H9 (cell line): ENCODE results near the gene GSK3A. TPM values are rescaled to one million over a fixed set of nuclear protein-coding genes. Genes with fewer than 3 reads are reported as not detected.
A peak's percentile ranks its signal among the peaks of the same experiment; 100 is the strongest.

ENCODE experiments used
- DNase-seq: peaks from one replicate; pipeline ENCODE4 v3.0.0-alpha.2; 2017
- H2AFZ ChIP-seq: one replicate; pipeline ENCODE4 v1.6.1; 2013; ENCODE audit warnings: mild to moderate bottlenecking, low read length, control low read depth, moderate library complexity
- H2AK5ac ChIP-seq: 2 replicates; pipeline ENCODE4 v1.6.1; 2013; ENCODE audit warnings: low read length, control low read depth, mixed read lengths; ENCODE audit not compliant: insufficient read length
- H2BK120ac ChIP-seq: one replicate; pipeline ENCODE4 v1.6.1; 2013; ENCODE audit warnings: low read depth, mild to moderate bottlenecking, low read length, control low read depth, inconsistent platforms; ENCODE audit not compliant: poor library complexity, severe bottlenecking
- H2BK12ac ChIP-seq: 2 replicates; pipeline ENCODE4 v1.6.1; 2013; ENCODE audit warnings: low read length, control low read depth, mixed read lengths, low read depth; ENCODE audit not compliant: insufficient read length
- H2BK15ac ChIP-seq: 2 replicates; pipeline ENCODE4 v1.6.1; 2013; ENCODE audit warnings: low read depth, low read length, control low read depth
- H2BK20ac ChIP-seq: one replicate; pipeline ENCODE4 v1.6.1; 2013; ENCODE audit warnings: low read depth, mild to moderate bottlenecking, low read length, control low read depth, inconsistent platforms; ENCODE audit not compliant: poor library complexity, severe bottlenecking
- H2BK5ac ChIP-seq: 2 replicates; pipeline ENCODE4 v1.6.1; 2013; ENCODE audit warnings: low read length, control low read depth, mixed read lengths; ENCODE audit not compliant: insufficient read length
- H3K14ac ChIP-seq: 2 replicates; pipeline ENCODE4 v1.6.1; 2013; ENCODE audit warnings: low read length, control low read depth; ENCODE audit not compliant: insufficient read depth
- H3K18ac ChIP-seq: 2 replicates; pipeline ENCODE4 v1.6.1; 2013; ENCODE audit warnings: low read depth, mild to moderate bottlenecking, mixed read lengths, low read length, control low read depth; ENCODE audit not compliant: insufficient read length
- H3K23ac ChIP-seq: 2 replicates; pipeline ENCODE4 v1.6.1; 2013; ENCODE audit warnings: low read length, control low read depth, mixed read lengths, low read depth; ENCODE audit not compliant: insufficient read length
- H3K23me2 ChIP-seq: 2 replicates; pipeline ENCODE4 v1.6.1; 2013; ENCODE audit warnings: low read depth, mild to moderate bottlenecking, mixed read lengths, low read length, control low read depth; ENCODE audit not compliant: insufficient read length, poor library complexity, severe bottlenecking
- H3K27ac ChIP-seq: 2 replicates; pipeline ENCODE4 v1.5.1; 2013; ENCODE audit warnings: low read length, control low read depth, mixed read lengths, low read depth; ENCODE audit not compliant: insufficient read length
- H3K27me3 ChIP-seq: 2 replicates; pipeline ENCODE4 v1.6.1; 2013; ENCODE audit warnings: low read length, control low read depth, inconsistent platforms; ENCODE audit not compliant: insufficient read depth
- H3K4ac ChIP-seq: 2 replicates; pipeline ENCODE4 v1.6.1; 2013; ENCODE audit warnings: low read depth, mild to moderate bottlenecking, control low read depth, inconsistent platforms, low read length, moderate library complexity
- H3K4me1 ChIP-seq: 2 replicates; pipeline ENCODE4 v1.6.1; 2013; ENCODE audit warnings: low read length, control low read depth, inconsistent platforms; ENCODE audit not compliant: insufficient read depth
- H3K4me2 ChIP-seq: 2 replicates; pipeline ENCODE4 v1.6.1; 2013; ENCODE audit warnings: low read length, control low read depth, mixed read lengths; ENCODE audit not compliant: insufficient read length, insufficient read depth
- H3K56ac ChIP-seq: 2 replicates; pipeline ENCODE4 v1.6.1; 2013; ENCODE audit warnings: low read depth, mild to moderate bottlenecking, mixed read lengths, low read length, control low read depth; ENCODE audit not compliant: insufficient read length
- H3K79me1 ChIP-seq: 2 replicates; pipeline ENCODE4 v1.6.1; 2013; ENCODE audit warnings: low read depth, mild to moderate bottlenecking, moderate library complexity, low read length, control low read depth, inconsistent platforms; ENCODE audit not compliant: insufficient read depth, poor library complexity, severe bottlenecking
- H3K79me2 ChIP-seq: 2 replicates; pipeline ENCODE4 v1.6.1; 2013; ENCODE audit warnings: low read length, control low read depth, inconsistent platforms; ENCODE audit not compliant: insufficient read depth
- H3K9ac ChIP-seq: 2 replicates; pipeline ENCODE4 v1.6.1; 2013; ENCODE audit warnings: low read length, control low read depth, mixed read lengths; ENCODE audit not compliant: insufficient read length; ENCODE audit errors: extremely low read depth
- H3K9me3 ChIP-seq: one replicate; pipeline ENCODE4 v1.6.1; 2013; ENCODE audit warnings: low read depth, low read length, inconsistent platforms; ENCODE audit not compliant: control insufficient read depth
- H3T11ph ChIP-seq: one replicate; pipeline ENCODE4 v1.6.1; 2013; ENCODE audit warnings: mild to moderate bottlenecking, low read length, control low read depth, inconsistent platforms
- H4K20me1 ChIP-seq: one replicate; pipeline ENCODE4 v1.6.1; 2013; ENCODE audit not compliant: control insufficient read depth, insufficient read length, insufficient read depth
- H4K5ac ChIP-seq: 2 replicates; pipeline ENCODE4 v1.6.1; 2013; ENCODE audit warnings: low read depth, mild to moderate bottlenecking, mixed read lengths, low read length, control low read depth; ENCODE audit not compliant: insufficient read length
- H4K8ac ChIP-seq: replicated peaks from 2 replicates; pipeline ENCODE4 v1.6.1; 2013; ENCODE audit warnings: low read length, control low read depth, mixed read lengths, low read depth; ENCODE audit not compliant: insufficient read length
- H4K91ac ChIP-seq: 2 replicates; pipeline ENCODE4 v1.6.1; 2013; ENCODE audit warnings: low read depth, mild to moderate bottlenecking, moderate library complexity, mixed read lengths, low read length, control low read depth; ENCODE audit not compliant: insufficient read length
- H3K27ac Mint-ChIP-seq, 3 experiments: 2 replicates in 2 of 3; 3 replicates in 1 of 3; pipeline ENCODE4 v1.8.0; 2020 to 2021; ENCODE audit warnings: mixed read lengths in 3 of 3, mild to moderate bottlenecking in 1 of 3, moderate library complexity in 1 of 3
- H3K27me3 Mint-ChIP-seq: 2 replicates; pipeline ENCODE4 v1.8.0; 2021; ENCODE audit warnings: low read depth, mild to moderate bottlenecking, moderate library complexity, mixed read lengths
- H3K36me3 Mint-ChIP-seq, 3 experiments: 2 replicates in 2 of 3; 3 replicates in 1 of 3; pipeline ENCODE4 v1.8.0; 2020 to 2021; ENCODE audit warnings: low read depth in 3 of 3, mixed read lengths in 3 of 3; ENCODE audit not compliant: insufficient read depth in 1 of 3
- H3K4me1 Mint-ChIP-seq, 2 experiments: 2 replicates each; pipeline ENCODE4 v1.8.0; 2020; ENCODE audit warnings: mixed read lengths in 2 of 2
- H3K4me3 Mint-ChIP-seq, 2 experiments: 2 replicates in 1 of 2; 3 replicates in 1 of 2; pipeline ENCODE4 v1.8.0; 2020 to 2021; ENCODE audit warnings: mild to moderate bottlenecking in 2 of 2, mixed read lengths in 2 of 2, moderate library complexity in 1 of 2
- H3K9me3 Mint-ChIP-seq, 2 experiments: 2 replicates in 1 of 2; 3 replicates in 1 of 2; pipeline ENCODE4 v1.8.0; 2020; ENCODE audit warnings: mild to moderate bottlenecking in 2 of 2, mixed read lengths in 2 of 2, moderate library complexity in 1 of 2
- CTCF ChIP-seq: fragments of 200-600 bp; sonication (generic); conservative IDR thresholded peaks from 3 replicates; pipeline ENCODE4 v1.8.0; 2021; ENCODE audit warnings: antibody characterized with exemption, mild to moderate bottlenecking
- WGBS: extraction: QIAGEN DNeasy Blood & Tissue Kit; methylation state at CpG from one replicate; pipeline ENCODE4 v1.1.7; 2013; ENCODE audit warnings: missing lambda C conversion rate, low lambda C conversion rate, mixed read lengths; ENCODE audit not compliant: insufficient read length; ENCODE audit errors: extremely low coverage; 5-methylcytosine and 5-hydroxymethylcytosine counted together
- total RNA-seq: library from RNA; stranded (reverse); gene quantifications from 2 replicates; pipeline ENCODE4 v1.2.1, GENCODE V29; 2021

GSK3A gene
- total RNA-seq, 1 experiment from 2014 or later = 52.4 TPM

GRCh38 chr19:42212886-42213285 is 29.5 kb downstream of the GSK3A start:
- no peak overlapping the region for H2BK15ac ChIP-seq
- no peaks in the 10 kb centered on the region for H3K4me1 ChIP-seq
- H3K23me2 ChIP-seq = peaks cover 4% of the 10 kb centered on the region
- H3K4ac ChIP-seq = no peak overlapping the region
- no peak overlapping the region for H3K14ac ChIP-seq
- H4K5ac ChIP-seq = no peak overlapping the region
- no peak overlapping the region for H2BK5ac ChIP-seq
- H2BK12ac ChIP-seq = no peak overlapping the region
- H3K4me1 Mint-ChIP-seq = peaks cover 14% of the 10 kb centered on the region in 2 experiments
- no peak overlapping the region for H3K27ac ChIP-seq
- H3K4me3 Mint-ChIP-seq = no peak overlapping the region
- H3K23ac ChIP-seq = no peak overlapping the region
- H3K27ac Mint-ChIP-seq = peak overlapping the region in 1 of 3 experiments; percentile 6; a peak in 1 of 7 replicates
- DNase-seq = no peak
- no peak overlapping the region for H2BK20ac ChIP-seq
- H4K91ac ChIP-seq = no peak overlapping the region
- H4K8ac ChIP-seq = no peak overlapping the region
- no peak overlapping the region for H3K56ac ChIP-seq
- no peak overlapping the region for H2BK120ac ChIP-seq
- H2AFZ ChIP-seq = no peak overlapping the region
- H3K9ac ChIP-seq = no peak overlapping the region
- peaks cover 13% of the 10 kb centered on the region; the same call in 1 of the 2 replicates for H3K79me2 ChIP-seq
- H3K36me3 Mint-ChIP-seq = peaks cover 40 to 59% (median 54%) of the 10 kb centered on the region in 3 experiments
- no peaks in the 10 kb centered on the region for H4K20me1 ChIP-seq
- no peaks in the 10 kb centered on the region; a peak in 1 of 5 replicates for H3K9me3 Mint-ChIP-seq
- no peaks in the 10 kb centered on the region for H3K27me3 ChIP-seq
- H3K18ac ChIP-seq = no peak overlapping the region
- no peaks in the 10 kb centered on the region for H3K9me3 ChIP-seq
- no peak for TF ChIP-seq CTCF
- H3K4me2 ChIP-seq = no peak overlapping the region
- no CpG with 5 or more reads among the region's 1 CpG for WGBS
- peaks cover 13% of the 10 kb centered on the region for H3K79me1 ChIP-seq
- no peak overlapping the region for H3T11ph ChIP-seq
- H2AK5ac ChIP-seq = no peak overlapping the region
- no peaks in the 10 kb centered on the region for H3K27me3 Mint-ChIP-seq
